GM12892 (cell line): Measurements from ENCODE around the gene LRRN3.

ENCODE experiments used
- POLR2A ChIP-seq: IDR thresholded peaks from 2 replicates; pipeline ENCODE4 v1.6.1; 2011; ENCODE audit warnings: low read depth, low read length, control low read depth
- POLR2AphosphoS5 ChIP-seq: IDR thresholded peaks from 2 replicates; pipeline ENCODE4 v1.6.1; 2011; ENCODE audit warnings: low read depth, low read length, control low read depth

- TF ChIP-seq POLR2A, result no peak
- TF ChIP-seq POLR2AphosphoS5, result no peak
These were observed 23.7 kb upstream of the LRRN3 start for GRCh38 chr7:111067251-111067650.
